Stimulated activated CD8-positive, alpha-beta memory T cell treated with anti-CD3 and anti-CD28 coated beads, Interleukin-7, amount 100 ng/mL, for 4 hours (primary cell): ENCODE measurements around the gene LCT.
"Not testable (repeated sequence)": the region's sequence is repeated elsewhere in the genome, so short reads cannot be mapped to it uniquely, and the experiment has no call there.

Experiments
- DNase-seq, 2 donors: peaks; one replicate each; pipeline ENCODE4 v3.0.0-alpha.2; 2020; ENCODE audit warnings: low read depth in 2 of 2

LCT gene

DNA sequence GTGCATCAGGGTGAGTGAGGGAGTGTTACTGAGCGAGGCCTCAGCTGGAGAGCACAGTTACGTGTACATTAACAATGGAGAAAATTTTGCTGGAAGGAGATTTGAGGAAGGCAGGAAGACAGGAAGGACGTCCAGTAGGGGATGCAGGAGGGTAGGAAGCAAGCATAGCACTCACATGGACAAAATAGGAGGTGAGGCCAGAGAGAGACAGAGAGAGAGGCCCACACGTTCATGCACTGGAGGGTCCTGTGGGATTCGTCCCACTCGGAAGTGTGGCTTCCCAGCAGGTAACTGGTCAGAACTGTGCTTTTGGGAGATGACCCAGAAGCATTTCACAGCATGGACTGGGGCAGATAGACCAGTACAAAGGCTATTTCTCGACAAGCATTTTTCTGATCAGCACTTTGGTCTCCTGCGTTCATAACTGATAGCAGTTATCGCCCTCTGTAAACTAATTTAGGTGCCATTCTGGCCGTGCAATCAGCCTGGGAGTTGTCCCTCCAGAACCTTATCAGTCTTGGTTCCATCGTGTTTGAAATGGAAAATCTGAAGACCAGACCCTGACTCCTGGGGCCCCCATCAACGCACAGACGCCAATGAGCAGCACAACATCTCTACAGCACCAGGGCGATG is 5.7 kb downstream of the LCT start:
- no peak for DNase-seq

DNA sequence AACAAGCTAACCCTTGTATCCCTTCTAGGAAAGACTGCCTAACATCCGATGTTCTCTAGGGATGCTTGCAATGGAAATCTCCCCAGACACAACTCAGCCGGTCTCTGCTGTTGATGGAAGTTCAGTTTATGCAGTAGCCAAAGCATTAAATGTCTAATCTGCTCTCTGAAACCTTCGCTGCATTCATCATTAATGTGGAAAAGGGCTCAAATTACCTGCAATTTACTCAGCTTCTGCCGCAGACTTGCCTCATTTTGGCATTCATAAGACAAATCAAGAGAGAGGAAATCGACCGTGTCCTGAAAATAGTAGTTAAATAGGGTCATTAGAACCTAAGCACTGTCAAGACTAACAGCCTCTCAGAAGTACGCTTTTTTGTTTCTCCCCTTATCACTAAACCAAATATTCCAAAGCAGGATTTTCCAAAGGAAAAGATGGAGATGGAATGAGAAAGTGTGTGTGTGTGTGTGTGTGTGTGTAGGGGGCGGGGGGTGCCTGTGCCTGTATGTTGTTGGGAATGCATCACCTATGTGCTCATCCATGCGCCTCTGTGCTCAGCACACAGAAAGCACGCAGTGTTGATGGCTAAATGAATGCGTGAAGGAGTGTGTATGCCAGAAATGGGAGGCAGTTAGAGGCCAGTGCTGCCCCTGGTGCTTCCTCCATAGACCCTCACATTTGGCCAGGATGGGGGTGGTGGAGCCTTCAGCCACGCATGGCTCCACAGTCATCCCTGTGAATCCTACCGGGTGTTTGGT is 7.4 kb downstream of the LCT start:
- DNase-seq: no peak

DNA sequence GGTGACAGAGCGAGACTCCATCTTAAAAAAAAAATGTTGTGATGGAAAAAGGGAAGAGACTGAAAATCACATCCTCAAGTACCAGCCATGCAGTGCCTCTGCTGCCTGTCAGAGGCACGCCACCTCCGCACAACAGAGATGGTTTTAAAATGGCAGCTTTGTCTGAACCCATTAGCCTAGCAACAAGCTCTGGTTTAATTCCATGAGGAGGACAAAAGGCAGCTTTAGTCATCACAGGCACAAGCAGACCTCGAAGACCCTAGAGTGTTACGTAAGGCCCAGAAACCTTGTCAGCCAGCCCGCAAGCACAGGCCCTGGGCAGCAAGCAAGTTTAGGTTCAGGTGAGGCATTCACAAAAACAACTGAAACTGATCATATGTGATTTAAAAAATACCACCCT is 10.4 kb downstream of the LCT start:
- no peak for DNase-seq

DNA sequence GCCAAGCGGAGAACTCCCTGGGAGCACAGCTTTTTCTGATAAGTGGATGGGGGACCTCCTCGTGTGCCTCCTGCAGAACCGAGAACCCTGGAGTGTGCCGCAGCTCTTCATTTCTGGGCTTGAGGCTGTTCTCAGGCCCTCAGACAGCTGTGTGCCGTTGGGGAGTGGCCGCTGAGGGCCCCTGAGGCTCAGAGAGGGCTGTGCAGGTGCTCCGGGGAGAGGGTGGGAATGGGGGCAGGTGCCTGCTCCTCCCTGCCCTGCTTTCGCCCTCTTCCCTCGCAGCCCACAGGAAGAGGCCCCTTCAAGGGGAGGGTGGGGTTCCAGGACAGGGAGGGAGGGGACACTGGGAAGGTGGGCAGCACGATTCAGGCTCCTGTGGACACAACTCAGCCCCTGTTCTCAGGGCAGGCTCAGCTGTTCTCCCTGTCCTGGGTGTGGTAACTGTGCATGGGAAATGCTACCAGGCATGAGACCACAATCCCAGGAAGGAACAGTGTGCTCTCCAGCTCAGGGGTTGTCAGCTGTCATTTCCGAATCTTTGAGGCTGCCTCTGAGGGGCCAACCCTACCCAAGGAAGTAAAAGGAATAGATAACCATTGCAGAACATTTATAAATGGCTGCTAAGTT is 11.3 kb downstream of the LCT start:
- no peak for DNase-seq

DNA sequence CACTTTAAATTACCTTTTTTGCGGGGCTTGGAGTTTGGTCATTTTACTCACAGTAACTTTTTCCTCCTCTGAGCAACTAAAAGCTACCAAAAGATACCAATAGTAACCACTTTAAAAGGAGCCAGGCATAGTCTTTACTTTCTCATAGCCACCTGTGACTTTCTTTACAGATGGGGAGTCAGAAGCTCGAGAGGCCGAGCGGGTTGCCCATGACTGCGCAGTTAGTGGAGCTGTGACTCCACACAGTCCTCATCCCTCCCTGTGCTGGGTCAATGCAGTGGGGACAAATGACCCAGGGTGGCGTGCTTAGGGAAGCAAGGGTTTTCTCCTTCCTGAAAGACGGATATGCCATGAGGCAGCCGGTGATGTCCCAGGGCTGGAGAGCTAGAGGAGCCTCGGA is 11.9 kb downstream of the LCT start:
- no peak for DNase-seq

DNA sequence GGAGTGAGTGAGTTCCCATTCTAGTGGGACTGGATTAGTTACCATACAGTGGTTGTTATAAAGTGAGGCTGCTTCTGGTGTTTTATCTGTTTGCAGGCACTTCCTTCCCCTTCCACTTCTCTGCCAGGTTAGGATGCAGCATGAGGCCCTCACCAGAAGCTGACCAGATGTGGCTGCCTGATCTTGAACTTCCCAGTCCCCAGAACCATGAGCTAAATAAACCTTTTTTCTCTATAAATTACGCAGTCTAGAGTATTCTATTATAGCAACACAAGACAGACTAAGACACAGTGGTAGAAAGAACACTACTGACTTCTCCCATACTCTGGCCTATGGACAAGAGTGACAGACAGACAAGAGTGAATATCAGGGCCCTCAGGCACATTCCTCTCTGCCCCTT is 14.1 kb downstream of the LCT start:
- DNase-seq: no peak

DNA sequence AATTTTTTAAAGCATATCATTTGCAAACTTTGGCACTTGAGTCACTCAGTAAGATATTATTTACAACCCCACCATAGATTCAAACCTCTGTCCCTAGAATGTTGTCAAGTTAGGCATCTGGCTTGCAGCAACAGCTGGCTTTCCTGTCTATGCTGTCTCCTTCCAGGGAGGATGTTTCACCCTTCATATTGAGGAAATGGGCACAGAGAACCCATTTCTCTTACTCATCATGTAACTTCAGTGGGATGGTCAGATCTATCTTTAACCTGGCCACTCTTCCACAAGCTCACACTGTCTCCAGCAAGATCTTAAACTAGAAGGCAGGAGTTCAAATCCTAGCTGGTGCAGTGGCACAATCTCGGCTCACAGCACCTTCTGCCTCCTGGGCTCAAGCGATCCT is 15.8 kb downstream of the LCT start:
- no peak for DNase-seq

DNA sequence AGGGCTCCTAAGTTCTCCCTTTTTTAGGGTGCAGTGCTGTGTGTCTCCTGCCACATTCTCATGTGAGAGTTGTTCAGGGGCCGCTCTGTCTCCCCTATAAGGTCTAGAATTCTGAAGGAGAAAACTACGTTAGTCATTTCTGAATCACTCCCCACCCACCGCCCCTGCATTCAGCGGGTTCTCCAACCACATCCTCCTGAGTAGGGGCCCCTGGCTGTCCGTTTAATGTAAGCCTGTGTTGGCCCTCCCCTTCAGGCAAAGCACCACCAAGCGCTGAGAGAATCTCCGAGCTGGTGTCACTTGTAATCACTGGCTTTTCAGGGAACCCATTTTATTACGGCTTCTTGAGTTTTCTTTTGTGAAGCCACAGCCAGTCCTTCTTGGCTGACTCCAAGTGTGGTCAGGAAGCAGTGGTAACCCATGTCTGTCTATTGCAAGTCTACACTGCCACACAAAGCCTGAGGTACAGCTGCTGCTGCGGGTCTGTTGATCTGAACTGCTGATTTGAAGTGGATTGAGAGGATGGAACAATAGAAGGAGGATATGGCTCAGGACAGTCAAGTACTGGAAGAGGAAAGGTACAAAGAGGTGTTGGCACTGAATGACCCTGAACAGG is 16.9 kb downstream of the LCT start:
- DNase-seq: peak; percentile 78 to 84

DNA sequence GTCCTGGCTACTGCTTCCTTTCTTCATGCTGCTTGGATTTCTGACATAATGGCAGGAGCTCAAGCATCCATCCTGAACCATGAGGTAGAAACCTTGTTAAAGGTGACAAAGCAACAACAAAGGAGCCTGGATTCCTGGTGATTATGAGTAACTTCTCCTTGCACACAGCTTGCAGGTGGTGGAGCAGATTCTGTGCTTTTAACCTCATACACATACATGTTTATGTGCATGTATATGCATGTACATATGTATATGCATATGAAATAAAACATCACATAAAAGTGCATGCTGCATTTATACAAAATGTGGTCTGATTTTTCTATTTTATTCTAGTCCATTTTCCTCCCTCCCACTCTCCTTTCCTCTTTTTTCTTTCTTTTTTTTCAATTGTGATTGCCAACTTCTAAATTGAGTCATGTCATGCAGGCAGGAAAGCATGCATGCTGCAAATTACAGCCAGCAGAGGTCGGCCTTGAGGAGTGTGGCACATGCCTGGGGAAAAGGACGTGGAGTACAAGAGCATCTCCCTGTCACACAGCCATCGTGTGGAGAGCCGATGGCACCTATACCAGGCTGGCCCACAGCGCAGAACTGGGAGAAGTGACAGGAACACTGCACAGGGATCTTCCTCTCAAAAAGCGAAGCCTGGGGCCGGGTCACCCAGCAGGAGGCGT is 17.9 kb downstream of the LCT start:
- DNase-seq: no peak

DNA sequence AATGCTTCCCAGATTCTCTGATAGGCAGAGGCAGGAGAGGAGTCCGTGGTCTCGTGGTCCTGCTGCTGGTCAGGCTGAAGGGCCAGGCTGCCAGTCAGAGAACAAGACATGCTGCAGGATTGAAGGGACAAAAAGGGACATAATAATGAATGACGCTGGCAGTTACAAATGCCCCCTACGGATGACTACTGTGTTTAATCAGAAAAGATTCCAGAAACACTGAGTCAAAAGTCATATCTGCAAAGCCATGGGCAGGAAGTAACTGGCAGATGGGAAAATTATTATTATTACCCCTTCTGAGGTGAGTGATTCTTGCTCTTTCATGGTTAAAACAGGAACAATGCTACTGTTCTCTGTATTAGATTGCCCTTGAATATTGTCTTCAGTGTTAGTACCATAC is 19.0 kb downstream of the LCT start:
- DNase-seq: no peak

DNA sequence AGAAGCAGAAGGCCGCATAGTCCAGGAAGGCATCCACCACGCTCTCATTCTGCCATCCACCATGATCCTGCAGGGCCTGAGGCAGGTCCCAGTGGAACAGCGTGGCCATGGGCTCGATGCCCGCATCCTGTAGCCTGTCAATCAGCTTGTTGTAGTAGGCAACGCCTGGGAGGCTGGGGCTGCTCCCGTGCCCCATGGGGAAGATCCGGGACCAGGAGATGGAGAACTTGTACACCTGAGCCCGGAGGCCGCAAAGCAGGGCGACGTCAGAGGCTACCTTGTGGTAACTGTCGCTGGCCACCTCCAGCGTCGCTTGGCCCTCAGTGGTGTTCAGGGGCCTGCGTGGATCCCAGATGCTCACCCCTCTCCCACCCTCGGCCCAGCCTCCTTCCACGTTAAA is 19.5 kb downstream of the LCT start:
- DNase-seq: no peak

DNA sequence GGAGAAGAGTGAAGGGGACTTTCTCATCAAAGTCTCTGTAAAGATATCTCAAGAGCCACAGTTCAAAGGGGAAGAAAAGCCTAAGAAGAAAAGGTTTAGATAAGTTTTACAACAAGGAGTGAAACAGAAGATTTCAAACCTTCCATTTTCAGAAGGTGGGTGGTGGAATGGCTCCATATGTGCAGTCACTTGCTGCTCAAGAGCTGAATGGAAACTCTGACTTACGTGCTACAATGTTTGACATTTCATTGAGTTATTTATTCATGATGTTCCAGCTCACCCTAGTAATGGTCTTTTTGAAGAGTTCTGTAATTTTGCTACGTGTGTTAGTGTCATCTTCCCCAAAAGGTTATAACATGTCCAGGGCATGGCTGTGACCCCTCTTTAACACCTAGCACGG is 21.7 kb downstream of the LCT start:
- no peak for DNase-seq

DNA sequence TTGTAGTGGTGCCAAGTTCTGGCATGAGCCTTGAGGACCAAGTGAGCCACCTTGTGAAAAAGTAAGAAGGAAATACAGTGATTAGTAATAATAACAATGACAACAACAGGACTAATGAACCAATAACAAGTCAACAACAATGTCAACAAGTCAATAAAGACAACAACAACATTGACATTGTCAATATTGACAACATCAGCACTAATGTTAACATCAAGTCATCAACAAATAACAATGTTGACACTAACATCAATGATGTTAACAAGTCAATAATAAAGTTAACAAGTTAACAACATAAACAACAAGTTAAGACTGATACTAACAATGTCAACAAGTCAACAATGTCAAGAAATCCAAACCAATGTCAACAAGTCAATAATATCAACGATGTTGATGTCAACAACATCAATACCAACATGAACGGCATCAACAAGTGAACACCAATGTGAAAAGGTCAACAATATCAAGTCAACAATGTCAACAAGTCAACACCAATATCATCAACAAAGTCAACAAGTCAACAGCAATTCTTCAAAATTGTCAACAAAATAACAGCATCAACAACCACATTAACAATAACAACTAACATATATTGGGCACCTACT is 24.0 kb downstream of the LCT start:
- DNase-seq: no peak

DNA sequence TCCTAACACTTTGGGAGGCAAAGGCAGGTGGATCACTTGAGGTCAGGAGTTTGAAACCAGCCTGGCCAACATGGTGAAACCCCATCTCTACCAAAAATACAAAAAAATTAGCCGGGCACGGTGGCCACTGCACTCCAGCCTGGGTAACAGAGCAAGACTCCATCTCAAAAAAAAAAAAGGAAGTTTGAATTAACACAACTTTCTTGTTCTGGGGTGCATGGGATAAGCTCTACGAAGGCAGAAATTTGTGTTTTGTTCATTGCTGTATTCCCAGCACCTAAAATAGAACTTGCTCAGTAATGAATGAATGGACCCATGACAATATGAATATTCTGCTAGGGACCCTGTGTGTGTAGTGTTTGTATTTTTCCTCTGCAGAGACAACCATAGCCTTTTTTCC is 29.1 kb downstream of the LCT start:
- DNase-seq: not testable (repeated sequence)

DNA sequence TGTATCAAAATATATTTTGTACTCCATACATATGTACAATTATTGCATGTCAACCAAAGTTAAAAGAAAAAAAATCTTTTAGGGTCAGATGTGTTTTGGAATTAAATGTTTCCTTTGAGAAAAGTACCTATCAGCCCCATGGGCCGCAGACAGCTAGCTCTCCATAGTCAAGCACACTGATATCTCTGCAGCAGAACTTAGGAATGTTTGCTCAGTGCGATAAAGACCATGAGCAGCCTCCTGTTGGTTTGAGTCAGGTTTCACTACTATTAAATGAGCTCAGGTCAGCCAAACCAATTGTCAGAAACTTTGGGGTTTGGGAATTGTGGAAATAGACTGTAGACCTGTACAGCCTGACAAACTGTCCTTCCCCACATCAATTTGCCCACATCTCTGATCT is 33.7 kb downstream of the LCT start:
- DNase-seq: no peak

DNA sequence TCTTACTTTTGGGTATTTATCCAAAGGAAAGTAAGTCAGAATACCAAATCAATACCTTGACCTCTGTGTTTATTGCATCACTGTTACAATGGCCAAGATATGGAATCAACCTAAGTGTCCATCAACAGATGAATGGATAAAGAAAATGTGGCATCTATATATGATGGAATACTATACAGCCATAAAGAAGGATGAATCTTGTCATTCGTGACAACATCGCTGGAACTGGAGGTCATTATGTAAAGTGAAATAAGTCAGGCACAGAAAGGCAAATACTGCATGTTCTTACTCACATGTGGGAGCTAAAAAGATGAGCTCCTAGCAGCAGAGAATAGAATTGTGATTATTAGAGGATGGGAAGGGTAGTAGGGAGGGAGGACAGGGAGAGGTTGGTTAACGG is 34.6 kb downstream of the LCT start:
- no peak for DNase-seq

DNA sequence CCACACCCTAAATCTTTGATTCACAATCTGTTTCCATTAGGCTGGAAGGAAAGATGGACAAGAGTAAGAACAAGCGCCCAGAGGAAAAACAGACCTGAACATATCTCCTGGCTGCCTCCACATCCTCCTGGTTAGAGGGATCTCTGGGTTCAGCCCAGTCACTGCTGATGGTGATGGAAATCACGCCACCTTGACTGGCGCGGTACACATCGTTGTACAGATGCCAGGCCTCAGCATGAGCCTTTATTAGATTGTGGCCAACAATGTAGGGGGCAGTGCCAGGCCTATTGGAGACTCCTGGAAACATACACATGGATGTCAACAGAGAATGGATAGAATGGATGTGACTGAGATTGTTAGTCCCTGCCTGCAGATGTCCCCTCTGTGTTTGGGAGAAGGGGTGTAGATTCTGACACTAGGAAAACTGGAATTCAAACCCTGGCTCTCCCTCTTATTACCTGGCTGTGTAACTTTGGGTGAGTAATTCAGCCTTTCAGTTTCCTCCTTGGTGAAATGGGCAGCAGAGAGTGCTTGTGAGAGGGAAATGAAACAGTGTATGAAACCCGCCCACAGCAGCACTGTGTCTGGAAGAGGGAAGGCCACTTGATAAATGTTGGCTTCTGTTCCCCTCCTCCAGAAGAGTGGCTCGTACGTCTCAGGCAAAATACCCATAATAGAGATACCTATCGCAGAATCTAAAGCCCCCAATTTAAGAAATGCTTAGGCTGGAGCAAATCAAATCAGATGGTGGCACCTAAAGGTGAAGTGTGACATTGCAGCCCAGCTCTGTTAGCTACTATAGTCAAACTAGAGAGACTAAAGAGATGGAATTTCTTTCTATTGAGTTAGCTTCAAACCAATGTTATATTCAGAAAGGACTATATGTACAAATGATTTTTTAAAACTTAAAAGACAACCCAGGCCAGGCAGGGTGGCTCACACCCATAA is 36.2 kb downstream of the LCT start:
- DNase-seq: no peak

DNA sequence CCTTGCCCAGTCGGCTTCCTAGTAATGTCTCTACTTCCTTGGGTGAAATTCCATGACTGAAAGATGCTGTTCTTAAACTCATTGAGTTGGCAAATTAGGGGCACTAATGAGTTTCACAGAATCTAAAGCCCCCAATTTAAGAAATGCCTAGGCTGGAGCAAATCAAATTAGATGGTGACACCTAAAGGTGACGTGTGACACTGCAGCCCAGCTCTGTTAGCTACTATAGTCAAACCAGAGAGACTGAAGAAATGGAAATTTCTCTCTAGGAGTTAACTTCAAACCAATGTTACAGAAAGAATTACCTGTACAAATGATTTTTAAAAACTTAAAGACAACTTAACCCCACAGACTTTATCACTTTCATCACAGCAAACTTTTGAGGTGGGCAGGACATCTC is 37.2 kb downstream of the LCT start:
- DNase-seq: no peak

DNA sequence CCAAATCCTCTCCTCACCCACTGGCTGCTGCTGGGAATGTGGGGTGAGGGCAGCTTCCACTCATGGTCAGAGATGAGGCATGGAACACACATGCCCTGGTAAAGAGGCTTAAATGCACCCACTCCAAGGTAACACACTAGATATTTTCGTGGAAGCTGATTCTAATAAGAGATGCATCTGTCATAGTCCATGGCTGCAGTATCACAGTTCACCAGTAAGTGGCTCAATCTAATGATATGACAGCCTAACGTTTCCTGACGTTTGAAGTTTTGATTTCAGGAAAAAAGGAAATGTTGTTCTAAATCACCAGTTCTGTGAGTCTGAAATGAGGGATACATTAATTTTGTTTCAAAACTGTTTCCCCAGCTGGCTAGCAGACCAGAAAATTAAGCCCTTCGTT is 38.2 kb downstream of the LCT start:
- no peak for DNase-seq

DNA sequence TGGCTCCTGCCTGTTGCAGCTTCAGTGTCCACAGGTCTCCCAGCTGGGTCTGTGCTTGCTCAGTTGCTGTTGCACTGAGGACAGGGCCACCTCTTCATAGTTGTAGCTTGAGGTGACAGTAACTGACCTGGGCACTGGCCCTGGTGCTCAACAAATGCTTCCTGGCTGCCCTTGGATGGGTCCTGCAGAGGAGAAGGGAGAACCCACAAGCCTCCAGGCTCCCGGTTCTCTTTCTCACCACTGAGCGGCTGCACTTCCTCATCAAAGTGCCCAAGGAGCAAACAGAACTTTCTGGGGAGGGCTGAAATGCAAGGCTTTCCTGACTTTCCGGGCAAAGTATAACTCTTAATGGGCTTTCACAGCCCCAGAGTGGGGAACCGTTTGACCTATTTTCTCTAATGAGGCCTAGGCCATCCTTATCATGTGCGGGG is 38.7 kb downstream of the LCT start:
- no peak for DNase-seq
